Measurements from ENCODE around the gene TIGD2.

Gene TIGD2

GRCh38 chr4:89110986-89111832 is at the start of gene TIGD2:
TIGD2 (plus strand) TSS chr4:89111533; CDS start chr4:89112975, 1,442 bp downstream.
- DNase-seq (ENCODE audit: low read depth, low spot score): no peak
- POLR2A ChIA-PET: no interaction called here
- H3K4me3 ChIP-seq (ENCODE audit: low read depth, low read length): peak within 1 kb of the TSS; percentile 84
- CTCF ChIA-PET: interaction anchor here (0.7 to 1.0 kb wide), 6 partner anchors 42 to 405 kb away, joined by 3 read pairs; partner anchors contain the start of gene FAM13A
- TF ChIP-seq CTCF (IDR thresholded peaks at IDR 0.05; ENCODE audit: insufficient read depth, low read length, missing control alignments): peak; percentile 84

GRCh38 chr4:89064848-89065247 is 46.5 kb upstream of the TIGD2 start:
- TF ChIP-seq CTCF (IDR thresholded peaks at IDR 0.05; ENCODE audit: insufficient read depth, low read length, missing control alignments): no peak
- ChIA-PET CTCF (interaction anchor here (1.0 kb wide), 1 partner anchor 46 kb away, joined by 3 read pairs; no protein-coding TSS in a partner anchor), POLR2A (no interaction called here)
- H3K4me3 ChIP-seq (ENCODE audit: low read depth, low read length): no peak overlapping the region
- no peak for DNase-seq (ENCODE audit: low read depth, low spot score)

DNA sequence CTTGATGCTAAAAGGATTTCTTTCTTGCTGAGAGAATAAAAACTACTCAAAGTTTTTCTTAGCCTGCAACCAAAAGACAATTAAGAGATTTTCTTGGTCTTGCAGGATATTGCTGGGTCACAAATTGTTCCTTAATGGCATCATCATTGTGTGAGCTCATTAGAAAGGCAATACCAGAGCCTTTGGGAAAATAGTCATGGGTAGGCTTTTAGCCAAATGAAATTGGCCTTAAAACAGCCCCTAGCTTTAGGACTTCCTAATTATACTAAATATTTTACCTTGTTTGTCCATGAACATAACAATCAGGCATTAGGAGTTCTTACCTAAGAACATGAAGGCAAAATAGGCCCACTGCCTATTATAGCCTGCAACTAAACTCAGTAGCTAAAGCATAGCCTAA is 43.9 kb upstream of the TIGD2 start:
- ChIA-PET CTCF (interaction anchor here (0.6 kb wide), 1 partner anchor 1633 kb away, joined by 3 read pairs; no protein-coding TSS in a partner anchor), POLR2A (no interaction called here)
- no peak overlapping the region for H3K4me3 ChIP-seq (ENCODE audit: low read depth, low read length)
- no peak for TF ChIP-seq CTCF (IDR thresholded peaks at IDR 0.05; ENCODE audit: insufficient read depth, low read length, missing control alignments)
- DNase-seq (ENCODE audit: low read depth, low spot score): no peak

DNA sequence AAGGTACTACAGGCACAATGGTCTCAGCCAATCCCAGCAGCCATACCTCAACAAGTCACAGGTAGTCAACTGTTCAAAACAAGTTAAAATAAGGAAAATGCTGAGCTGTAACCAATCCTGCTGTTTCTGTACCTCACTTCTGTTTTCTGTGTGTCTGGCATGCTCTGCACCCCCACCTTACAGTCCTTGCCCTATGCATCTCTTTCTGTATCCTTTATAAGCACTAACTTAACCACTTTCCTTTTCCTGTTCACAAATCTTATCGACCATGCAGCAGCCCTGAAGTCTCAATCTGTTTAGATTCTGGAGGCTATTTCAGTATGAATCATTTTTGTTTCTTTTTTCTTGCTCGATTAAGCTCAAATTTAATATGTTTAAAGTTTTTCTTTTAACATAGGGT is 41.9 kb upstream of the TIGD2 start:
- ChIA-PET CTCF (interaction anchor here (1.3 kb wide), 1 partner anchor 41 kb away, joined by 3 read pairs; no protein-coding TSS in a partner anchor), POLR2A (no interaction called here)
- no peak for DNase-seq (ENCODE audit: low read depth, low spot score)
- no peak overlapping the region for H3K4me3 ChIP-seq (ENCODE audit: low read depth, low read length)
- TF ChIP-seq CTCF (IDR thresholded peaks at IDR 0.05; ENCODE audit: insufficient read depth, low read length, missing control alignments): no peak

GRCh38 chr4:89070041-89070440 is 41.3 kb upstream of the TIGD2 start:
- ChIA-PET CTCF (interaction anchor here (1.3 kb wide), 1 partner anchor 41 kb away, joined by 3 read pairs; no protein-coding TSS in a partner anchor), POLR2A (no interaction called here)
- no peak for TF ChIP-seq CTCF (IDR thresholded peaks at IDR 0.05; ENCODE audit: insufficient read depth, low read length, missing control alignments)
- DNase-seq (ENCODE audit: low read depth, low spot score): no peak
- H3K4me3 ChIP-seq (ENCODE audit: low read depth, low read length): no peak overlapping the region

DNA sequence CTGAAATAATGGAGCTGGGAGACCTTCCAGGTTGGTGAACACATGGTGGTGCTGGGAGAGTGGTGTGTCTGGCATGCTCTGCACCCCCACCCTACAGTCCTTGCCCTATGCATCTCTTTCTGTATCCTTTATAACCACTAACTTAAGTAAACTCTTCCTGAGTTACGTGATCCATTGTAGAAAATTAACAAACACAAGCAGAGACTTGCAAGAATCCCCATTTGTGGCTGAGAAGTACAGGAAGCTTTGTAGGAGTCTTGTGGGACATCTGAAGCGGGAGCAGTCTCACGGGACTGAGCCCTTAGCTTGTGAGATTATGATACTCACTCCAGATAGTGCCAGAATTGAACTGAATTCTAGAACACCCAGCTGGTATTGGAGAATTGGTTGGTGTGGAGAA is 40.0 kb upstream of the TIGD2 start:
- CTCF ChIA-PET: no interaction called here
- H3K4me3 ChIP-seq (ENCODE audit: low read depth, low read length): no peak overlapping the region
- DNase-seq (ENCODE audit: low read depth, low spot score): no peak
- POLR2A ChIA-PET: no interaction called here
- TF ChIP-seq CTCF (IDR thresholded peaks at IDR 0.05; ENCODE audit: insufficient read depth, low read length, missing control alignments): no peak

All from AG04449 (cell line).